Right lobe of liver (tissue), 4 donors: ENCODE measurements around the gene ENGASE.

Source experiments
- POLR2A ChIP-seq: fragments of 450-650 bp; IDR thresholded peaks from one replicate; pipeline ENCODE4 v1.6.1; 2017; ENCODE audit warnings: antibody characterized with exemption, mild to moderate bottlenecking
- TF ChIP-seq, protein P1 (sequence below), 4 donors: fragments of 200-600 bp in 3 of 4; fragments of 450-650 bp in 1 of 4; IDR thresholded peaks; one replicate each; pipeline versions ENCODE4 v1.5.1 to v1.8.0; 2016 to 2022; ENCODE audit warnings: antibody characterized with exemption in 4 of 4, mild to moderate bottlenecking in 2 of 4
- donor health status: DM: no; HTN: no; CAD: no.
- donor health status: DM: no; HTN: no; CAD: no.
- donor health status: DM: no; HTN: yes; CAD: no.

DNA sequence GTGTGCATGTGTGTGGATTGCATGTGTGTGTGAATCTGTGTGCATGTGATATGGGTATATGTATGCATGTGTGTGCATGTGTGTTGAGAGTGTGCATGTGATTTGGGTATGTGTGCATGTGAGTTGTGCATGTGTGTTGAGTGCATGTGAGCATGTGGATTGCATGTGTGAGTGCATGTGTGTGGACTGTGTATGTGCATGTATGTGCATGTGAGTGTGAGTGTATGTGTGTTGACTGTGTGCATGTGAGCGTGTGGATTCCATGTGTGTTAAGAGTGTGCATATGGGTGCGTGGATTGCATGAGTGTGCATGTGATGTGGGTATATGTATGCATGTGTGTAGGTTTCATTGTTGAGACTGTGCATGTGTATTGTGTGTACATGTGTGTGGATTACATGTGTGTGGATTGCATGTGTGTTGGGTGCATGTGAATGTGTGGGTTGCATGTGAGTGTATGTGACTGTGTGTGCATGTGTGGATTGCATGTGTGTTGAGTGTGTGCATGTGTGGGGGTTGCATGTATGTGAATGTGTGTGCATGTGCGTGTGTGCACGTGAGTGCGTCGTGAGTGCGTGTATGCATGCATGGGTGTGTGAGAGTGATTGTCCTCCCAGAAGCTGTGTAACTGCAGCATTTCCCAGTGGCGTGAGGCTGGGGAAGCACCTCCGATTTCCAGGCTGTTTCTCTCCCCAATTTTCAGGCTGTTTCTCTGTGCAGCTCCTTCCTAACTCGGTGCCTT, 31.3 kb upstream of the ENGASE start:
- TF ChIP-seq, protein P1, sequence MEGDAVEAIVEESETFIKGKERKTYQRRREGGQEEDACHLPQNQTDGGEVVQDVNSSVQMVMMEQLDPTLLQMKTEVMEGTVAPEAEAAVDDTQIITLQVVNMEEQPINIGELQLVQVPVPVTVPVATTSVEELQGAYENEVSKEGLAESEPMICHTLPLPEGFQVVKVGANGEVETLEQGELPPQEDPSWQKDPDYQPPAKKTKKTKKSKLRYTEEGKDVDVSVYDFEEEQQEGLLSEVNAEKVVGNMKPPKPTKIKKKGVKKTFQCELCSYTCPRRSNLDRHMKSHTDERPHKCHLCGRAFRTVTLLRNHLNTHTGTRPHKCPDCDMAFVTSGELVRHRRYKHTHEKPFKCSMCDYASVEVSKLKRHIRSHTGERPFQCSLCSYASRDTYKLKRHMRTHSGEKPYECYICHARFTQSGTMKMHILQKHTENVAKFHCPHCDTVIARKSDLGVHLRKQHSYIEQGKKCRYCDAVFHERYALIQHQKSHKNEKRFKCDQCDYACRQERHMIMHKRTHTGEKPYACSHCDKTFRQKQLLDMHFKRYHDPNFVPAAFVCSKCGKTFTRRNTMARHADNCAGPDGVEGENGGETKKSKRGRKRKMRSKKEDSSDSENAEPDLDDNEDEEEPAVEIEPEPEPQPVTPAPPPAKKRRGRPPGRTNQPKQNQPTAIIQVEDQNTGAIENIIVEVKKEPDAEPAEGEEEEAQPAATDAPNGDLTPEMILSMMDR (IDR thresholded peaks at IDR 0.05): no peak
- TF ChIP-seq POLR2A: no peak
